ENCODE measurements around the gene CYP39A1. TPM values are rescaled to one million over a fixed set of nuclear protein-coding genes. Genes with fewer than 3 reads are reported as not detected.

The CYP39A1 gene
- total and polyA plus RNA-seq, 10 of the 15 experiments (the other 5 are each of a cell fraction or from before 2014, with no cell fraction given) = not detected

DNA sequence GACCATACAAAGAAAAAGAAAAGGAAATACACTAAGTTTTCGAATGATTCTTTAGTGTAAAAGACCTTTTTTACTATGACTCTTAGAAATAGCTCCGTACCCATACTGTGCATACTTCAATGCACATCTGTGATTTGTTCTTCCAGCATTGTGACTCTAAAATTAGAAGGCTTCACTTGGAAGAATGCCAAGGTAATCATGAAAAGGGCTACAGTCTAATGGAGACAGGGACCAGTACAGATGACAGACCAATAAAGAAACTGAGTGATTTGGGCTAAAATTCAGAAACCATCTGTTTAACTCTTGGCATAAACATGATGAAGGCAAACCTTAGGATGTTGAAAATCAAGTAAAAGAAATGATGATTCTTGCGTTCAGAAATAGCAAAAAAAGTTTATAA lies 46.3 kb downstream of the CYP39A1 start (continued):
- TF ChIP-seq, protein P1, sequence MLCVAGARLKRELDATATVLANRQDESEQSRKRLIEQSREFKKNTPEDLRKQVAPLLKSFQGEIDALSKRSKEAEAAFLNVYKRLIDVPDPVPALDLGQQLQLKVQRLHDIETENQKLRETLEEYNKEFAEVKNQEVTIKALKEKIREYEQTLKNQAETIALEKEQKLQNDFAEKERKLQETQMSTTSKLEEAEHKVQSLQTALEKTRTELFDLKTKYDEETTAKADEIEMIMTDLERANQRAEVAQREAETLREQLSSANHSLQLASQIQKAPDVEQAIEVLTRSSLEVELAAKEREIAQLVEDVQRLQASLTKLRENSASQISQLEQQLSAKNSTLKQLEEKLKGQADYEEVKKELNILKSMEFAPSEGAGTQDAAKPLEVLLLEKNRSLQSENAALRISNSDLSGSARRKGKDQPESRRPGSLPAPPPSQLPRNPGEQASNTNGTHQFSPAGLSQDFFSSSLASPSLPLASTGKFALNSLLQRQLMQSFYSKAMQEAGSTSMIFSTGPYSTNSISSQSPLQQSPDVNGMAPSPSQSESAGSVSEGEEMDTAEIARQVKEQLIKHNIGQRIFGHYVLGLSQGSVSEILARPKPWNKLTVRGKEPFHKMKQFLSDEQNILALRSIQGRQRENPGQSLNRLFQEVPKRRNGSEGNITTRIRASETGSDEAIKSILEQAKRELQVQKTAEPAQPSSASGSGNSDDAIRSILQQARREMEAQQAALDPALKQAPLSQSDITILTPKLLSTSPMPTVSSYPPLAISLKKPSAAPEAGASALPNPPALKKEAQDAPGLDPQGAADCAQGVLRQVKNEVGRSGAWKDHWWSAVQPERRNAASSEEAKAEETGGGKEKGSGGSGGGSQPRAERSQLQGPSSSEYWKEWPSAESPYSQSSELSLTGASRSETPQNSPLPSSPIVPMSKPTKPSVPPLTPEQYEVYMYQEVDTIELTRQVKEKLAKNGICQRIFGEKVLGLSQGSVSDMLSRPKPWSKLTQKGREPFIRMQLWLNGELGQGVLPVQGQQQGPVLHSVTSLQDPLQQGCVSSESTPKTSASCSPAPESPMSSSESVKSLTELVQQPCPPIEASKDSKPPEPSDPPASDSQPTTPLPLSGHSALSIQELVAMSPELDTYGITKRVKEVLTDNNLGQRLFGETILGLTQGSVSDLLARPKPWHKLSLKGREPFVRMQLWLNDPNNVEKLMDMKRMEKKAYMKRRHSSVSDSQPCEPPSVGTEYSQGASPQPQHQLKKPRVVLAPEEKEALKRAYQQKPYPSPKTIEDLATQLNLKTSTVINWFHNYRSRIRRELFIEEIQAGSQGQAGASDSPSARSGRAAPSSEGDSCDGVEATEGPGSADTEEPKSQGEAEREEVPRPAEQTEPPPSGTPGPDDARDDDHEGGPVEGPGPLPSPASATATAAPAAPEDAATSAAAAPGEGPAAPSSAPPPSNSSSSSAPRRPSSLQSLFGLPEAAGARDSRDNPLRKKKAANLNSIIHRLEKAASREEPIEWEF (IDR thresholded peaks at IDR 0.05; ENCODE audit: insufficient replicate concordance, low read depth, low read length) = no peak
- no peak for TF ChIP-seq EGR1 (IDR thresholded peaks at IDR 0.05; ENCODE audit: borderline replicate concordance in 1 of 2, low read depth in 2 of 2, low read length in 2 of 2)
- no peak for TF ChIP-seq MTA2 (IDR thresholded peaks at IDR 0.05; ENCODE audit: low read depth)
- no peak for TF ChIP-seq PAX8 (IDR thresholded peaks at IDR 0.05)
- no peak for TF ChIP-seq NR2C1 (IDR thresholded peaks at IDR 0.05)
- TF ChIP-seq RELA (IDR thresholded peaks at IDR 0.05; ENCODE audit: borderline replicate concordance, partially characterized antibody) = no peak
- TF ChIP-seq ETV6 (conservative IDR thresholded peaks at IDR 0.05 in 1 of 2, IDR thresholded peaks at IDR 0.05 in 1 of 2; ENCODE audit: borderline replicate concordance in 1 of 2, low read depth in 1 of 2) = no peak
- TF ChIP-seq POLR2AphosphoS5 (IDR thresholded peaks at IDR 0.05; ENCODE audit: low read length) = no peak
- TF ChIP-seq EZH2 (IDR thresholded peaks at IDR 0.05; ENCODE audit: borderline replicate concordance, control insufficient read depth, low read depth, low read length) = no peak
- TF ChIP-seq, protein P2, sequence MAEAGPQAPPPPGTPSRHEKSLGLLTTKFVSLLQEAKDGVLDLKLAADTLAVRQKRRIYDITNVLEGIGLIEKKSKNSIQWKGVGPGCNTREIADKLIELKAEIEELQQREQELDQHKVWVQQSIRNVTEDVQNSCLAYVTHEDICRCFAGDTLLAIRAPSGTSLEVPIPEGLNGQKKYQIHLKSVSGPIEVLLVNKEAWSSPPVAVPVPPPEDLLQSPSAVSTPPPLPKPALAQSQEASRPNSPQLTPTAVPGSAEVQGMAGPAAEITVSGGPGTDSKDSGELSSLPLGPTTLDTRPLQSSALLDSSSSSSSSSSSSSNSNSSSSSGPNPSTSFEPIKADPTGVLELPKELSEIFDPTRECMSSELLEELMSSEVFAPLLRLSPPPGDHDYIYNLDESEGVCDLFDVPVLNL (IDR thresholded peaks at IDR 0.05; ENCODE audit: low read depth, low read length) = no peak

Data from GM12878 (cell line).